HL-60 (cell line): ENCODE results near the gene CABP1.
A peak's percentile ranks its signal among the peaks of the same experiment; 100 is the strongest.

Experiments
- DNase-seq, 2 experiments: peaks; one replicate each; pipeline ENCODE4 v3.0.0-alpha.2; 2010 to 2020; ENCODE audit warnings: low read depth in 1 of 2, low spot score in 1 of 2
- H3K27ac ChIP-seq: fragments of 250-450 bp; sonication (Bioruptor Pico); replicated peaks from 2 replicates; pipeline ENCODE4 v1.5.1; 2020; ENCODE audit warnings: mild to moderate bottlenecking, moderate library complexity
- H3K27me3 ChIP-seq: fragments of 250-450 bp; sonication (Bioruptor Pico); 2 replicates; pipeline ENCODE4 v1.5.1; 2021; ENCODE audit warnings: mild to moderate bottlenecking, moderate library complexity; ENCODE audit not compliant: insufficient read depth, poor library complexity, severe bottlenecking
- H3K4me3 ChIP-seq: replicated peaks from 2 replicates; pipeline ENCODE4 v1.5.1; 2011; ENCODE audit warnings: mild to moderate bottlenecking, control low read depth, low read length; ENCODE audit not compliant: insufficient read depth
- CTCF ChIP-seq: IDR thresholded peaks from one replicate; pipeline ENCODE4 v1.5.1; 2011; ENCODE audit warnings: low read length, control low read depth, inconsistent platforms; ENCODE audit not compliant: insufficient read depth
- GABPA ChIP-seq: IDR thresholded peaks from 2 replicates; pipeline ENCODE4 v1.6.1; 2012; ENCODE audit warnings: low read depth
- POLR2AphosphoS5 ChIP-seq: IDR thresholded peaks from 2 replicates; pipeline ENCODE4 v1.6.1; 2012; ENCODE audit warnings: low read depth
- SPI1 ChIP-seq: IDR thresholded peaks from 2 replicates; pipeline ENCODE4 v1.6.1; 2012; ENCODE audit warnings: low read depth, mild to moderate bottlenecking, borderline replicate concordance
- TF ChIP-seq, protein P1 (sequence below): IDR thresholded peaks from 2 replicates; pipeline ENCODE4 v1.6.1; 2012; ENCODE audit warnings: low read depth; ENCODE audit not compliant: insufficient replicate concordance

CABP1 gene

DNA sequence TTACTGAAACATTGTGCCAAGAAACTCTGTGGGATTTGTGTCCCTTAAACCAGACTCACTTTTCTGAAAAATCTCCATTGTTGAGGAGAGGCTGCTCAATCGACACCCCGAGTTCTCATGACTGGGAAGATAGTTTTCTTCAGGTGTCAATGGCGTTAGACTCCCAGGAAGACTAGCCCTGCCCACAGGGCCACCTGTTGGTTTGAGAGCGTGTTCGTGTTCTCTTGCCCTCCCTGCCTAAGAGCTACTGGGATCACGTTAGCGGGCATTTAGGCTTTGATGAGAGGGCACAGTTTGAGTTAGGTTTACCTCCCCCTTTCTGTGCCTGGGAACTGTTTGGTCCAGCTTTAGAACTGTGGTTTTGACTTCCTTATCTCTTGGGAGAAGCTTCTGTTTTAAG is 59.1 kb downstream of the CABP1 start:
- Histone ChIP-seq H3K27ac (peak overlapping the region; percentile 52; the same call in 1 of the 2 replicates), H3K4me3 (no peak overlapping the region), H3K27me3 (no peaks in the 10 kb centered on the region)
- TF ChIP-seq CTCF (no peak), GABPA (no peak), SPI1 (no peak), POLR2AphosphoS5 (no peak)
- TF ChIP-seq, protein P1, sequence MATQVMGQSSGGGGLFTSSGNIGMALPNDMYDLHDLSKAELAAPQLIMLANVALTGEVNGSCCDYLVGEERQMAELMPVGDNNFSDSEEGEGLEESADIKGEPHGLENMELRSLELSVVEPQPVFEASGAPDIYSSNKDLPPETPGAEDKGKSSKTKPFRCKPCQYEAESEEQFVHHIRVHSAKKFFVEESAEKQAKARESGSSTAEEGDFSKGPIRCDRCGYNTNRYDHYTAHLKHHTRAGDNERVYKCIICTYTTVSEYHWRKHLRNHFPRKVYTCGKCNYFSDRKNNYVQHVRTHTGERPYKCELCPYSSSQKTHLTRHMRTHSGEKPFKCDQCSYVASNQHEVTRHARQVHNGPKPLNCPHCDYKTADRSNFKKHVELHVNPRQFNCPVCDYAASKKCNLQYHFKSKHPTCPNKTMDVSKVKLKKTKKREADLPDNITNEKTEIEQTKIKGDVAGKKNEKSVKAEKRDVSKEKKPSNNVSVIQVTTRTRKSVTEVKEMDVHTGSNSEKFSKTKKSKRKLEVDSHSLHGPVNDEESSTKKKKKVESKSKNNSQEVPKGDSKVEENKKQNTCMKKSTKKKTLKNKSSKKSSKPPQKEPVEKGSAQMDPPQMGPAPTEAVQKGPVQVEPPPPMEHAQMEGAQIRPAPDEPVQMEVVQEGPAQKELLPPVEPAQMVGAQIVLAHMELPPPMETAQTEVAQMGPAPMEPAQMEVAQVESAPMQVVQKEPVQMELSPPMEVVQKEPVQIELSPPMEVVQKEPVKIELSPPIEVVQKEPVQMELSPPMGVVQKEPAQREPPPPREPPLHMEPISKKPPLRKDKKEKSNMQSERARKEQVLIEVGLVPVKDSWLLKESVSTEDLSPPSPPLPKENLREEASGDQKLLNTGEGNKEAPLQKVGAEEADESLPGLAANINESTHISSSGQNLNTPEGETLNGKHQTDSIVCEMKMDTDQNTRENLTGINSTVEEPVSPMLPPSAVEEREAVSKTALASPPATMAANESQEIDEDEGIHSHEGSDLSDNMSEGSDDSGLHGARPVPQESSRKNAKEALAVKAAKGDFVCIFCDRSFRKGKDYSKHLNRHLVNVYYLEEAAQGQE, result no peak
- no peak for DNase-seq

DNA sequence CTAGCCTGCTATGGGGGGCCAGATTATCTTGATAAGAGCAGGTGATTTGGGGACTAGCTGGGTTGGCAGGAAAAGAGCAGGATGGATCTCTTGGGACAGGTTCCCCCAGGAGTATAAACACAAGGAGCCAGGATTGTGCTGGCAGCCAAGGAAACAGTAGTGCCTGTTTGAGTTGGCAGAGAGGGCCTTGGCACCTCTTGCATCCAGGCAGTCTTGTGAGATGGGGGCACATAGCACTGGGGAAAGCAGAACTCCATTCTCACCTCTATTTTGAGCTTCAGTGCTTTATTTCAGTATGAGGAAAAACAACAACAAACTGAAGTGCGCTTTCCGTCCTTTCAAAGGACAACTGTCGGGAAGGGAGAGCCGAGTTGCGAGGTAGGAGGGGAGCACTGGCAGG is 60.5 kb downstream of the CABP1 start:
- Histone ChIP-seq H3K27me3 (no peaks in the 10 kb centered on the region), H3K27ac (no peak overlapping the region), H3K4me3 (no peak overlapping the region)
- TF ChIP-seq POLR2AphosphoS5 (no peak), CTCF (no peak), GABPA (no peak), SPI1 (no peak)
- TF ChIP-seq, protein P1, result no peak
- DNase-seq, result no peak

DNA sequence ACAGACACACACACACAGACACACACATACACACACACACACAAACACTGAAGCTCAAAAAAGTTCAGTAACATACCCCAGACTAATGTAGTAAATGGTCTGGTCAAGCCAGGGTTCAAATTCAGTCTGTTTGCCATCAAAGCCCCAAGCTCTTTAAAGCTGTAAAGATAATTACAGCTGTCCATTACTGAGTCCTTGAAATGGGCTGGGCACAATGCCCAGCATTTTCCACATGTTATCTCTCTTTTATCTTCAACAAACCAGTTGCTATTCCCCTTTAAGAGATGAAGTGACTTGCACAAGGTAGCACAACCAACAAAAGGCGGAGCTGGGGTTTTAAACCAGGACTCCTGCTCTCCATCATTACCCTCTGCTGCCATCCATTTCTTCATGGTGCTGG is 62.2 kb downstream of the CABP1 start:
- TF ChIP-seq, protein P1, result no peak
- TF ChIP-seq CTCF (no peak), POLR2AphosphoS5 (no peak), GABPA (no peak)
- no peak overlapping the region for H3K27ac ChIP-seq
- no peak for DNase-seq

More for the DNA sequence above, 62.2 kb downstream of the CABP1 start:
- Histone ChIP-seq H3K4me3 (no peak overlapping the region), H3K27me3 (no peaks in the 10 kb centered on the region)
